BLaER1 treated with 17β-estradiol and CSF1 and Interleukin-3, amounts not matched to agents 10 nM and 100 nM (cell line): Measurements from ENCODE around the gene TMPRSS12.

Experiments
- H3K27ac ChIP-seq, 11 experiments: shearing (Covaris generic); formaldehyde crosslinking; 2 replicates each; pipeline ENCODE4 v1.8.1; 2022
- H3K27me3 ChIP-seq, 11 experiments: shearing (Covaris generic); formaldehyde crosslinking; 2 replicates each; pipeline ENCODE4 v1.8.1; 2022
- H3K36me3 ChIP-seq, 11 experiments: shearing (Covaris generic); formaldehyde crosslinking; 2 replicates each; pipeline ENCODE4 v1.8.1; 2022
- H3K4me1 ChIP-seq, 10 experiments: shearing (Covaris generic); formaldehyde crosslinking; 2 replicates each; pipeline ENCODE4 v1.8.1; 2022
- H3K4me2 ChIP-seq, 11 experiments: shearing (Covaris generic); formaldehyde crosslinking; 2 replicates each; pipeline ENCODE4 v1.8.1; 2022
- H3K4me3 ChIP-seq, 10 experiments: shearing (Covaris generic); formaldehyde crosslinking; 2 replicates each; pipeline ENCODE4 v1.8.1; 2022
- H3K9ac ChIP-seq, 11 experiments: shearing (Covaris generic); formaldehyde crosslinking; 2 replicates each; pipeline ENCODE4 v1.8.1; 2022
- H3K9me3 ChIP-seq, 11 experiments: shearing (Covaris generic); formaldehyde crosslinking; replicated peaks in 1 of 11; 2 replicates each; pipeline ENCODE4 v1.8.1; 2022
- H4K20me1 ChIP-seq, 11 experiments: shearing (Covaris generic); formaldehyde crosslinking; 2 replicates each; pipeline ENCODE4 v1.8.1; 2022
- Cebpa-rat ChIP-seq, 11 experiments: shearing (Covaris generic); IDR thresholded peaks; 2 replicates each; pipeline ENCODE4 v1.8.1; 2022

Gene TMPRSS12

GRCh38 chr12:50933459-50934124, 90.9 kb downstream of the TMPRSS12 start:
- Histone ChIP-seq H3K4me2 (peak overlapping the region in 4 of 11 experiments; percentile 63 to 75 (median 70); a peak in 7 of 22 replicates), H3K4me3 (no peak overlapping the region)

GRCh38 chr12:50934371-50934851, 91.7 kb downstream of the TMPRSS12 start:
- Histone ChIP-seq H3K9me3 (peaks cover 25 to 36% (median 32%) of the 10 kb centered on the region in 11 experiments), H3K27me3 (no peaks in the 10 kb centered on the region), H3K36me3 (peaks cover 10 to 40% (median 28%) of the 10 kb centered on the region in 11 experiments; a peak in 20 of 22 replicates), H3K4me1 (peaks cover 0 to 39% (median 17%) of the 10 kb centered on the region in 10 experiments; a peak in 10 of 20 replicates), H4K20me1 (no peaks in the 10 kb centered on the region; a peak in 1 of 22 replicates), H3K4me3 (no peak overlapping the region), H3K27ac (peak overlapping the region in 6 of 11 experiments; percentile 12 to 66 (median 33); a peak in 9 of 22 replicates), H3K4me2 (peak overlapping the region in 7 of 11 experiments; percentile 4 to 75 (median 63); a peak in 11 of 22 replicates), H3K9ac (no peak overlapping the region; a peak in 1 of 22 replicates)
- TF ChIP-seq Cebpa-rat (IDR thresholded peaks at IDR 0.05) = no peak

More at GRCh38 chr12:50933459-50934124, 90.9 kb downstream of the TMPRSS12 start:
- Histone ChIP-seq H3K27me3 (no peaks in the 10 kb centered on the region), H3K9me3 (peaks cover 18 to 31% (median 25%) of the 10 kb centered on the region in 11 experiments), H4K20me1 (peaks cover 0 to 6% (median 0%) of the 10 kb centered on the region in 11 experiments; a peak in 1 of 22 replicates), H3K4me1 (peaks cover 5 to 47% (median 23%) of the 10 kb centered on the region in 10 experiments; a peak in 19 of 20 replicates), H3K27ac (peak overlapping the region in 1 of 11 experiments; percentile 66; a peak in 1 of 22 replicates), H3K36me3 (peaks cover 10 to 35% (median 28%) of the 10 kb centered on the region in 11 experiments; a peak in 20 of 22 replicates), H3K9ac (no peak overlapping the region)
- TF ChIP-seq Cebpa-rat (IDR thresholded peaks at IDR 0.05) = no peak

GRCh38 chr12:50934981-50935807, 92.5 kb downstream of the TMPRSS12 start:
- peaks cover 0 to 39% (median 17%) of the 10 kb centered on the region in 10 experiments; a peak in 10 of 20 replicates for H3K4me1 ChIP-seq
- H3K4me3 ChIP-seq = no peak overlapping the region
- H3K27me3 ChIP-seq = no peaks in the 10 kb centered on the region
- H3K9me3 ChIP-seq = peaks cover 25 to 37% (median 33%) of the 10 kb centered on the region in 11 experiments
- peak overlapping the region in 7 of 11 experiments; percentile 4 to 75 (median 63); a peak in 10 of 22 replicates for H3K4me2 ChIP-seq
- H3K9ac ChIP-seq = peak overlapping the region in 2 of 11 experiments; percentile 16 to 18; a peak in 2 of 22 replicates
- H4K20me1 ChIP-seq = no peaks in the 10 kb centered on the region; a peak in 1 of 22 replicates
- peak overlapping the region in 6 of 11 experiments; percentile 12 to 66 (median 33); a peak in 10 of 22 replicates for H3K27ac ChIP-seq
- TF ChIP-seq Cebpa-rat (IDR thresholded peaks at IDR 0.05) = no peak
- H3K36me3 ChIP-seq = peaks cover 10 to 36% (median 25%) of the 10 kb centered on the region in 11 experiments; a peak in 20 of 22 replicates

GRCh38 chr12:50936821-50937530, 94.2 kb downstream of the TMPRSS12 start:
- peaks cover 9 to 25% (median 14%) of the 10 kb centered on the region in 11 experiments; a peak in 19 of 22 replicates for H3K36me3 ChIP-seq
- peaks cover 6 to 43% (median 24%) of the 10 kb centered on the region in 10 experiments for H3K4me1 ChIP-seq
- no peaks in the 10 kb centered on the region; a peak in 1 of 22 replicates for H4K20me1 ChIP-seq
- H3K27ac ChIP-seq = no peak overlapping the region
- H3K27me3 ChIP-seq = no peaks in the 10 kb centered on the region
- H3K9ac ChIP-seq = no peak overlapping the region
- peak overlapping the region in 1 of 10 experiments; percentile 7; a peak in 1 of 20 replicates for H3K4me3 ChIP-seq
- no peak overlapping the region for H3K4me2 ChIP-seq
- TF ChIP-seq Cebpa-rat (IDR thresholded peaks at IDR 0.05) = no peak
- peaks cover 25 to 37% (median 33%) of the 10 kb centered on the region in 11 experiments for H3K9me3 ChIP-seq
